GM15510 (cell line): ENCODE measurements around the gene TRAF4.

Experiments used
- POLR2A ChIP-seq: IDR thresholded peaks from 3 replicates; pipeline ENCODE4 v1.6.1; 2011; ENCODE audit warnings: borderline replicate concordance; ENCODE audit not compliant: insufficient read length; ENCODE audit errors: extremely low read depth

Gene TRAF4, protein sequence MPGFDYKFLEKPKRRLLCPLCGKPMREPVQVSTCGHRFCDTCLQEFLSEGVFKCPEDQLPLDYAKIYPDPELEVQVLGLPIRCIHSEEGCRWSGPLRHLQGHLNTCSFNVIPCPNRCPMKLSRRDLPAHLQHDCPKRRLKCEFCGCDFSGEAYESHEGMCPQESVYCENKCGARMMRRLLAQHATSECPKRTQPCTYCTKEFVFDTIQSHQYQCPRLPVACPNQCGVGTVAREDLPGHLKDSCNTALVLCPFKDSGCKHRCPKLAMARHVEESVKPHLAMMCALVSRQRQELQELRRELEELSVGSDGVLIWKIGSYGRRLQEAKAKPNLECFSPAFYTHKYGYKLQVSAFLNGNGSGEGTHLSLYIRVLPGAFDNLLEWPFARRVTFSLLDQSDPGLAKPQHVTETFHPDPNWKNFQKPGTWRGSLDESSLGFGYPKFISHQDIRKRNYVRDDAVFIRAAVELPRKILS

DNA sequence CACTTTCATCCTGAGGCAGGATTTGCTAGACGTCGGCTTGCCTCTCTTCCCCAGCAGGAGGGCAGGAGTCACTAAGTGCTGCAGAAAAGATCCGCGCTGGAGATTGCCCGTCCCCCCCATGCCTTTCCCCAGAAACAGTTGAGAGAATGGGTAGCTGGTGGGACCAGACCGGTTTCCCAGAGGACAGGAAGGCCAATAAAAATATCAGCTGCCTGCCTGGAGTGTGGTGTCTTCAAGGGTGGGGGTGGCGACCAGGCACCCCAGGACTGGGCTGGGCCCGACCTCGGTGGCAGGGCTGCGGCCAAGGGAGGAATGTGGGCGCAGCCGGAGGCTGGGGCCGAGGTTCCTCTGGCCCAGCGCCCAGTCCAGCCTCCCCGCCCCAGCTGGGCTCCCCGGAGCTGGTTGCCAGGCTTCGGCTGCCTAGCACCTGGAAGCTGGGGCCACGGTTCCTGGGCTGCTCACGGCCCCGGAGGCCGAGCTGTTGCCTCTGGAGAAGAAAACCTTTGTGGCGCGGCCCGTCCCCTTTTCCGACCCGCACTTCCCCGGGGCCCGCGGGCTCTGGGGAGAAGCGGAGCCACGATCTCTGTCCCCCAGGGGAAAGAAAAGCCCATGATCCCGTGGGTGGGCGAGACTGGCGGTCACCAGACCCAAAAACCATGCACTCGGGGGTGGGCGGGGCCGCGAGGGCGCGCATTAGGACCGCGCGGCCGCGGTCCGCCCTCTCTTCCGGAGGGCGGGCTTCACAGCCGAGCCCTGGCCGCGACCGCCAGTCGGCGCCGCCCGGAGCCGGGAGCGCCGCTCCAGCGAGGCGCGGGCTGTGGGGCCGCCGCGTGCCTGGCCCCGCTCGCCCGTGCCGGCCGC lies at the start of gene TRAF4:
TRAF4 (plus strand) TSS at position 769 of the 861 bp plus-strand sequence. CDS start 102 bp downstream, outside the sequence.
- TF ChIP-seq POLR2A = peak; percentile 99

DNA sequence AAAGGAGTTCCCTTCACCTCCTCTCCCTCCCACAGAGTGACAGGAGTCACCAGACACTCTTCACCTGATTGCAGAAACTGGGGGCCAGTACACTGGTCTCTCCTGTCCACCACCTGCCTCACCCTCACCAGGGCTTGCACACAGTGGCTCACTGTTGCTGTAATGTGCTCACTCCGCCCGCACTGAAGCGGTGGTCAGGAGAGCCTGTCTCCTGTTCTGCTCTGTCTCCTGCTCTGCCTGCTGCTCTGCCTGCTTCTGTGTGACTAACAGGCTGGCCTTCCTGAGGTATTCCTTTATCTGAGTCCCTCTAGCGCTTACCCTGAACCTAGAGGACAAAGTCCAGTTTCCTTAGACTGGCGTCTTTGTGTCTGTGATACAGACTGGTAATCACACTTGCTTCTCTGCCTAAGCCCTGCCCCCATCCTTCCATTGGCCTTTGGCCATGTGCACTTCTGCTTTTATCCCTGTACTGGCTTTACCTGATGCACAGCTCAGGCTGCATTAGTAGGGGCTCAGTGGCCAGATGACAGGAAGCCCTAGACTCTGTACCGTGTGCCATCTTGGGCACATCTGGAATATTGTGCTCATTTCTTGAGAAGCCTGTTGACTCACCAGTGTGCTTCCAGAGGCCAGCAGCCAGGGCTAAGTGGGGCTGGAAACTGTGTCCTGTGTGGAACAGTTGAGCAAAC lies 45.4 kb upstream of the TRAF4 start:
- no peak for TF ChIP-seq POLR2A

DNA sequence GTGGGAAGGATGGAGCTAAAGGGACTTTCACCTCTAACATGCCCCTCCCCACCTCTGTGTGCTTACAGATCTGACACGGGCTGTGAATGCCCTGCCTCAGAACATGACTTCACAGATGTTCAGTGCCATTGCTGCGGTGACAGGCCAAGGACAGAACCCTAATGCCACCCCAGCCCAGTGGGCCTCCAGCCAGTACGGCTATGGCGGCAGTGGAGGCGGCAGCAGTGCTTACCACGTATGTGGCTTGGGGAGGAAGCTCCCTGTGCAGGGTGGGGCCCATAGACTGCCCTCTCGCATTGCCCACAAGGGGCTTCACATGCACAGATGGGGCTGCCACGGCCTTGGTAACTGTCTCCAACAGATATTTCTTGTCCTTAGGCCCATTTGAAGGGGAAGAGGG lies 43.5 kb upstream of the TRAF4 start:
- no peak for TF ChIP-seq POLR2A

DNA sequence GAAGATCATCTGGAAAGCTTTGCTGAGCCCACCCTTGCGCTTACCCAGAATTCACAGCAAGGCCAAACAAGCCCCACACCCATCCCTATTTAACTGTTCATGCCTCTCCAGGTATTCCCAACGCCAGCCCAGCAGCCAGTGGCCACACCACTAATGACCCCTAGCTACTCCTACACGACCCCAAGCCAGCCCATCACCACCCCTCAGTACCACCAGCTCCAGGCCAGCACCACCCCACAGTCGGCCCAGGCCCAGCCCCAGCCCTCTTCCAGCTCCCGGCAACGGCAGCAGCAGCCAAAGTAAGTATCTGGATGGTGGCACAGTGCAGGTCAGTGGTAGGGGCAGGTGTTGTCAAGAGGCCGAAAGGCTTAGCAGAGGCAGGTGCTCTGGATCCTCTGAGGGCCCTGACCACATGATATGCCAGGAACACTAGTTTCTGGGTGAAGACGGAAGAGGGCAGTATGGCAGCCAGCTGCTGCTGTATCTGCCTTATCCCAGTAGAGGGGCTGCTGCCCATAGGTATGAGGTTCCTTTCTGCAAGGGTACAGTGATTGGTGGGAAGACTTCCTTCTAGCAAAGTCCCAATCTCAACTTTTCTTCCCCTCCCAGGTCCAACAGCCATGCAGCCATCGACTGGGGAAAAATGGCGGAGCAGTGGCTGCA lies 42.9 kb upstream of the TRAF4 start:
- no peak for TF ChIP-seq POLR2A

DNA sequence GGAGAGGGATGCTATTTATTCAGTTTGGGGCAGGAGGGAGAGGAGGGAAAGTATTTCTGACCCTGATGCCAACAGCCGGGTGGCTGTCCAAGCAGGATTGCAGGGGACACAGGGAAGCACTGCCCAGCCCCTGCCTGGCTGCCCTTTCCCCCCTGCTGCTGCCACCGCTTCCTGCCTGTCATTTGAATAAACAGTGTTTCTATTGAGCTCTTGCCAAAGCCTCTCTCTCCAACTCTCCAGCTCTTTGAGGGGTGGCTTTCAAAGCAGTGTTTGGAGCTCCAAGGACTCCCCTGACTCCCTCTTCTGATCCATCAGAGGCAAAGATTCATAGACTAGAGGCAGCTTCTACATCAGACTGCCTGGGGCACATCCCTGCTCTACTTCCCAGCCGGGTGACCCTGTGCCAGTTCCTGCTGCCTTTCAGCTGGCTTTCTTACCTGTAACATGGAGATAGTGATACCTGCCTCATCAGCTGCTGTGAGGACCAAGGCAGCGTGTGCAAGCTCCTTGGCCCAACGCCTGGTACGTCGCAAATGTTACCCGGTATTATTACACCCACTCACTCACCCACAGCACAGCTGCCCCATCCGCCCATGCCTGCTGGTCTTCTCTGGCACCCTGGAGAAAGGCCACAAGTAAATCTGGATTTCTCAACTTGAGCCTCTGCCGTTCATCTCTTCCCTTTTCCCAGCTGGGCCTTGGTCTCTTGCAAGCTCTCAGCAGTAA lies 41.6 kb upstream of the TRAF4 start:
- no peak for TF ChIP-seq POLR2A

DNA sequence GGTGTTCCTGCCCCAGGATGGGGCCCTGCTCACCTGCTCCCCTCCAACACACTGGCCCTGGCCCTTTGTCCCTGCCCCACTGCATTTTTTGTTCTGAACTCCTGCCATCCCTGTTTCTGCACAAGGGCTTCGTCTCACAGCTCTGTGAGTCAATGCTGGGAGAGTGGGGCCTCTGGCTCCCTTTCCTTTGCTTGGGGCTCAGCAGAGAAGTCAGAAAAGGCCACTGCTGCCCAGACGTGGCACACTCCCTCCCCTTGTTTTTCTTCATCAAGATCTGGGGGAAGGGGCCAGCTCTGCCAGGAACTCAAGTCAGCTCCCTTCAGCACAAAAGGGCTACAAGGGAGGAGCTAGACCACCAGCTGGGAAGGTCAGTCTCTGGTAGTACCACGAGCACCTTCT lies 41.1 kb upstream of the TRAF4 start:
- TF ChIP-seq POLR2A = no peak

DNA sequence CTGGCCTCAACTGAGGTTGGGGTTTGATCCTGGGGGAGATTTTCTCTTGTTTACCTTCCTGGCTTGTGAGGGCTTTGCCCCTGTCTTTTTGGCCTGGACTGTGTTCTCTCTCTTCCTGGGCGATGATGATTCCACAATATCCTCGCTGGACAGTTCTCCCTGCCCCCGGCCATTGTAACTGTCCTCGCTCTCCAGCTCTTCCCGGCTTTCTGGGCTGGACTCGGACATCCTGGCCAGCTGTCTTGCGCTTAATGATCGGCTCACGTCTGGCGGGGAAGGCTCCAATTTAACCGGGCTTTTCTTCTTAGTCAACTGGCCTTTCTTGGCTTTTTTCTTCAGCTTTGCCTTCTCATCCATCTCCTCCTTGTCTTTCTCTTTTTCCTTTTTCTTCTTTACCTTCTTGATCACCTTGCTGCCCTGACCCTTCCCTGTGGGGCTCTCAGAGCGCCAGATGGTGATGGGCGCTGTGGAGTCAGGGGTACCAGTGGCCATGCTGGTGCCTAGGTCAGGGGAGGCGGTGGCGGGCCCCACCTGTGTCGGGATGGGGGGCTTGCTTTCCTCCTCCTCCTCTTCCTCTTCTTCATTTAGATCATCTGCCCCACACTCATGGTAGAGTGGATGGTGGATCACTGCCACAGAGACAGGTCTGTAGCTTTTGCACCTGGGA lies 40.1 kb upstream of the TRAF4 start:
- TF ChIP-seq POLR2A = no peak

DNA sequence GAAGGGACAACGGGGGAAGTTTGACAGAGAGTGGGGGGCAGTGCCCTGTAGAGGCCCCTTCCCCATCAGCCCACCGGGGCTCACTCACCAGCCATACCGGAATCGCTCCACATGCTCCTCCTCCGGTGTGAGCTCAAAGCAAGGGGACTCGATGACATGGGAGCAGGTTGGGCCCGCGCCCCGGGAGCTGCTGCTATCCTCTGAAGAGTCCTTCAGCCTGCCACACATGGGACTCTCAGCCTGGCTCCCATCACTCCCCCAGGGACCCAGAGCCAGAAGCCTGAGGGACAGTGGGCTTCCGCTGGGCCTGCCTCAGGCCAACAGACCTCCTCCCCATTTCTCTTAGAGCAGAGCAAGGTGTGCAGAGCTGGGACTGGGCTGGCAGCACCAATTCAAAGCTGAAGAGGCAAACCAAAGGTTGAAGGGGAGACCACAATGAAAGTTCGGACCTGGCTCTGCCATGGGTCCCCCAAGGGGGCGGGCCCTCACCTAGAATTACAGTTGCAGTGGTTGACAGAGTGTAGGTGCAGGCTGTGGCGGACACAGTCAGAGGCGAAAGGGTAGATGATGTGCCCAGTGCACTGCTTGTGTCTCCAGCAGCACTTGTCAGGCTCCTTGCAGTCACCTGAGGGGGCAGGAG lies 39.5 kb upstream of the TRAF4 start:
- TF ChIP-seq POLR2A = no peak

DNA sequence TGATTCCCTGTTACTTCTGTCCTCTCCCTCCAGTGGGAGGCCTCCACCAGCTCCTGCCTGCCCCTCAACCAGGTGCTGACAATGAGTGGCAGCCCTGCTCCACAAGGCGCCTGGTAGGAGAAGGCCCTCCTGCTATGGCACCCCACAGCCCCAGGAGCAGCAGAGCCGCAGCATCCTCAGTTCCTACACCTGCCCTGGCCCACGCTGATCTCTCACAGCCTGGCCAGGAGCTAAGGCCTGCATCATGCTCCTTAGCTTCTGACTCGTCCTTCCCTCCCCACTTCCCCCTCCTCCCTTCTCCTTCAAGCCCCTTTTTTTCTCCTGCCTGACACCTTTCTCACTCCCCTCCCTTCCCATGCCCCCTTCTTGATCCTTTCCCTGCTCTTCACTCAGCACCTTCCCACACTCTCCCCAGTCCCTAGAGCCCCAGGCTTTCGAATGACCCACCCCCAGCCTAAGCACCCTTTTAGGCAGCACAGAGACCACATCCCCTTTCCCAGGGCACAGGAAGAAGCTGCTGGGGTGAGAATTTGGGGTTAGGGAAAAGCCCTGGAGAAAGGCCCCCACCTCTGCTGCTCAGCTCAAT lies 38.6 kb upstream of the TRAF4 start:
- no peak for TF ChIP-seq POLR2A

DNA sequence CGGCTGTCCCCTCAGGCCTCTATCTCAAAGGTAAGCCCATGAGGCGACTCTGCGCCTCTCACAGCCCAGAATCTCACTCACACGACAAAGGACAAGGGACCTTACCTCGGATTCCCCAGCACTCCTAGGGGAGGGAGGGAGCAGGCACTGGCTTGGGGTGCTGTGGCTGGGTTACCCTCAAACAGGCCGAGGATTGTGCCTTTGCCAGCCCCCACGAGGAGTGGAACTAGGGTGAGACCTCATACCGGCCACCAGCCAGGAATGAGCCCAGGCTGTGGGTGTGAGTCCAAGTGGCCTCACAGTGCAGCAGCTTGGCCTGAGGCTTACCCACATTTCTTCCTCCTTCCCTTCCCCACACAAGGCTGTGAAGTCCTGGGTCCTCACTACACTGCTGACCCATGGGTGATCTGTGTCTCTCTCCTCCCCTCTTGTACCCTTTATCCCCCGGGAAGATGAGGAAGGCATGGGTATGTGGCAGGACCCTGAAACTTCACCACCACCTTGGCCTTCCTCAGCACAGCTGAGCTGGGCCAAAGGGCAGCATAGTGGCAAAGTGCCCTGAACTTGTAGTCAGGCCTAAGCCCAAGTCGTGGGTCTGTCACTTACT lies 38.0 kb upstream of the TRAF4 start:
- no peak for TF ChIP-seq POLR2A

DNA sequence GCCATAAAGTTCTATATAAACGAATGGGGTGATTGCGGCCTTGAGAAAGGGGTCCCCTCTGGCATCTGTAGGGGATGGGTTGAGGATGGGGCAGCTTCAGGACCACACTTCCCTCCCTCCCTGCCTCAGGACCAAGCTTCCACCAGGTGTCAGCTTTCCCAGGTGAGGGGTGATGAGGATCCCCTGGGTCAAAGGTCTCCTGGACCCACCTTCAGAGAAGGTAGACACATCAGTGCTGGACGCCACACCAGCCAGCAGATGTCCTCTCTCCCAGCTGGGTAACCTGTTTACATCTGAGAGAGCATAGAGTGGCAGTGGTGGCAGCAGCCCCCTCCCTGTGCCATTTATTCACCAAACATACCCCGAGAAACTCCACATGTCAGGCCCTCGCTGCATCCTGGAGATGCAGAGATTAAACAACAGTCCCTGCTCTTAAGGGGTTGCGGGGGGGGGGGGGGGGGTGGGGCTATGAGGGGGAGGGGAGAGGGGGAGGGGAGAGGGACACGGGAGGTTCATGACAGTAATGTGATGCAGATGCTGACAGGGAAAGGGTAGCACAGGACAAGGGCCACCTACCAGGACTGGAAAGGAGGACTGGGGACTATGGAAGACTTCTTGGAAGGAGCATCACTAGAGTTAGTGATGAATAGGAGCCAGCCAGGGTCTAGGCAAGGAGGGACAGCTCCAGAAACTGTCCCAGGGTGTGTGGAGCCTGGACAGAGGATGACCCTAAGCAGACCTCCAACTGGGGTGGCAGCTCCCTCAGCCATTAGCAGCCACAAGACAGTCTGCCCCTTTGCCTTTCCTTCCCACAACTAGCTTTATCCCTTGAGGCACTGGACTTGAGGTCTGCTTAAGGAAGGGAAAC lies 37.1 kb upstream of the TRAF4 start:
- TF ChIP-seq POLR2A = no peak
